Stimulated activated CD8-positive, alpha-beta memory T cell treated with anti-CD3 and anti-CD28 coated beads, Interleukin-7, amount 100 ng/mL, for 1 hour (primary cell): Measurements from ENCODE around the gene MICAL2.
A peak's percentile ranks its signal among the peaks of the same experiment; 100 is the strongest.

ENCODE experiments used
- DNase-seq, 2 donors: peaks; one replicate each; pipeline ENCODE4 v3.0.0-alpha.2; 2020; ENCODE audit warnings: low read depth in 2 of 2

The MICAL2 gene

DNA sequence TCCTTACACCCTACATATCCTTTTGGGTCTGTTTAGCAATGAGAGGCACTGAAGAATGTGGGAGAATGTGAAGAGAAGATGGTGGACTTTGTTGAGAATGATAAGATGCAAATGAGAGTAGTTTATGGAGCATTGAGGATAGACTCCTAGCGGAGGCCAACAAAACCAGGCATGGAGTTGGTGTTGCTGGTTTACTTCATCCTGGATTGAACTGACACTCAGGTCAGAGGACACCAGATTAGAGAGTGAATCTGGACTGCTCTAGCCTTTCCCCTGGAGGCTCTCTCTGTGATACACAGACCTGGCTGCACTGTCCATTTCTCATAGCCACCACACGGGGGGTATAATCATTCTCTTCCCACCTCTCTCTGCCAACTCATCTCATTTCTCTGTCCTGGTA lies 98.7 kb downstream of the MICAL2 start:
- no peak for DNase-seq

DNA sequence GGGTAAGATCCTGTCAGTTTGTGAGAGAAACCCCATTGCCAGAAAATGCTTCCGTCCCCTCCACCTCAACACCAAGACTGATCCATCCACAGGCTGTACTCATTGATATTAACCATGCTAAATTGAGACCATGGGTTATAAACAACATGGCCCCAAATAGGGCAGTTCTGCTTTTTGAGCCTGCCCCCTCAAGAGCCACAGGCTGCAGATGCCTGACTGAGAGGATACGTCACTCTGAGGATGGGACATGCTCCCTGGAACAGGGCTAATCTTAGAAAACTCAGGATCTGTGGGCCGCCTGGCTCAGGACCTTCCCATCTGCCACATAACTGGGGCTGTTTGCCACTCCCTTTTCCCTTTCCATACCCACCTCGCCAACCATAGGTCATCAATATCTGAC lies 99.8 kb downstream of the MICAL2 start:
- DNase-seq: no peak

DNA sequence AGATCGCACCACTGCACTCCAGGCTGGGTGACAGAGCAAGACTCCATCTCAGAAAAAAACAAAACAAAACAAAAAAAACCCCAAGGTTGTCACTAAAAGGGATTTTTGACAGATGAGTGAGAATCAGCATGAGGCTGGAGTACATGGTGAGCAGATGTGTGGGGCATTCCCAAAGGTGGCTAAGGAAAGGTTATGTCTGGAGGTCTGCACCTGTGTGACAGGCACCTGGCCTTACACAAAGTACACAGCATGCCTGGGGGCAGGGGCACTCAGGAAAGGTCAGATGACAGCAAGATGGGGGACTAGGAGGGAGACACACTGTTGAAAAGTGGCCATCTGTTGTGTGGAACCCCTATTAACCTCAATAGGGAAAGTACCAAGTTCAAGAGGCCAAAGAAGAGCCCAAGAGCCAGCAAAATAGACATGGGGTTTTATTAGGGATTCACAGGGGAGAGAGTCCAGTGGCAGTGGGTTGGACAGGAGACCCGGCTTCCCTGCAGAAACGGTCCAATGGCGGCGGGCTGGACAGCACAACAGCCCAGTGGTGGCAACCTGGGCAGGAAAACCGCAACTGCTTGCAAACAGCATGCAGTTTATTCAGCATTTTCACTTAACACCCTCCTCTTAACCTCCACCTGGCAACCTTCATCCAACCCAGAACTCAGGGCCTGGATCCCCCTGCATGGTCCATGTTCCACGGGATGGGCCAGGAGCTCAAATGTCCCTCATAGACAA lies 101.1 kb downstream of the MICAL2 start:
- DNase-seq: no peak

DNA sequence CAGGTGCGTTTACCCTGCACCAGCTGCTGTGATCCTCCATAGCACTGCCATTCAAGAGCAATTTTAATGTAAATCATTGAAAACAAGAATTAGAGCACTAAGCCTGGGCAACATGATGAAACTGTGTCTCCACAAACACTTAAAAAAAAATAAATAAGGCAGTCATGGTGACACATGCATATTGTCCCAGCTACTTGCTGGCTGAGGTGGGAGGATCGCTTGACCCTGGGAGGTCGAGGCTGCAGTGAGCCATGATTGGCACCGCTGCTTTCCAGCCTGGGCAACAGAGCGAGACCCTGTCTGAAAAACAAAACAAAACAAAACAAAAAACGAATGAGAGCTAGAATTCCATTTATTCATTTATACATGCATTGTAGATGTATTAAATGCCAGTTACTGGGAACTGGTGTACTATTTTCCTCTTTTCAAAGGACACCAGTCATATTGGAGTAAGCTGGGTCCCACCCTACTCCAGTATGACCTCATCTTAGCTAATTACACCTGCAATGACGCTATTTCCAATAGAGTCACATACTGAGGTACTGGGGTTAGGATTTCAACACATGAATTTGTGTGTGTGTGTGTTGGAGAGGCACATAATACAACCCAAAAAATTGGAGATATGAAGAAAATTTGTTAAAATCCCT lies 101.9 kb downstream of the MICAL2 start:
- no peak for DNase-seq

DNA sequence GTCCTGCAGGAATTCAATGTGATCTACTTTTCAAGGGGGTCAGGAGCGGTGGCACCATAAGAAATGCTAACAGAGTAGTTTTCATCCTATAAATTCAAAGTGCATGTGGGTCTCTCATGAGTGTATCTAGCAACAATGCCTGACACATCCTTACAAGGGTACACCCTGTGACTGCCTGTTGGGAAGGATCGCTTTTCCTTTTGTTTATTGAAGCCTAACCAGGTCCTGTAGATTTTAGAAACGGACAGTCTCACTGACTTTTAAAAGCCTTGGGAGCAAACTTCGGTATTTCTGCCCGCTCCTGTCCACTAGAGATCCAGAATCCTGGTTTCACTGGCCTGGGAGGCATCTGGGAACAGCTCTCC lies 102.4 kb downstream of the MICAL2 start:
- DNase-seq: no peak

DNA sequence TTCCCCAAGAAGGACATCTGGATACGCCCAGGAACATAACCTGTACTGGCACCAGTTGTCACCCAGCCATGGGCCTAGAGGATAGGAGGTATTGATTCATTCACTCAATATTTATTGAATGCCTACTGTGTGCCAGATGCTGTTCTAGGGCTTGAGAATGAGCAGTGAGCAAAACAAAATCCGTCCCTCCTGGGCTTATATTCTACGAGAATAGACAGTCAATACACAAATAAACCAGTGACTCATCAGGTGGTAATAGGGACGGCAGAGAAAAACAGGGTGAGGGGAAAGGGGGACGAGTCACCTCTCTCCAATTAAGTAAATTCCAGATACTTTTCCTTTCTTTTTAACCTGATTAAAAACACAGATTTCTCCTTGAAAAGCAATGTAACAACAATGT lies 103.5 kb downstream of the MICAL2 start:
- no peak for DNase-seq

DNA sequence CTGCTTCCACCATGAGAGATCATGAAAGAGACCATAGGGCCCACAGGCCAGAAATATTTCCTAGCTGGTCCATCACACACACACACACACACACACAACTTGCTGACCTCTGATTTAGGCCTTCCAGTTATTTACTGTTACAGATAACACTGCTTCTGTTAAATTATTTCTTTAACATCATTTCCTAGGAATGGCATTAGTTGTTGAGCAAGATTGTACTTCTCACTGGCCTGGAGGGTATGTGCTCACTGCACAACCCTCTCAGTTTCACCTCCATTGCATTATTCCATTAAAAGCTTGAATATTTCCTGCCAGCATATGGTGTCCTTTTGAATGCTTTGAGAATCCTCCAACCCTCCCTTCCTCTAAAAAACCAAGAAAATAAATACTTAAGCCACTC lies 104.4 kb downstream of the MICAL2 start:
- DNase-seq: no peak

DNA sequence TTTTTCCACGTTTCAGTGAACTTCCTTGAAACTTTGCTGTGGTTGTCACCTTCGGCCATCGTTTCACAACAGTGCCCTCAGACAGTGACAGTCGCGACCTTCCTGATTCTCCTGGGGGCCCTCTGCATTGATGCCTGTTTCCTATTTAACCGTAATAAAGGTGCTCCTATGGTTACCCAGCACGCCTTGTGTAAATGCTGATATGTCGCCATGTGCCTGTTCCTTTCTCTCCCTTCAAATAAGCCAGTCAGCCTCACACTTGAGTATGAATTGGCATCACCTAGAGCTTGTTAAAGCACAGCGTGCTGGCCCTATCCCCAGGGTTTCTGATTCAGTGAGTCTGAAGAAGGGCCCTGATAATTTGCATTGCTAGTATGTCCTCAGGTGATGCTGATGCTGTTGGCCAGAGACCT lies 104.8 kb downstream of the MICAL2 start:
- DNase-seq: no peak

DNA sequence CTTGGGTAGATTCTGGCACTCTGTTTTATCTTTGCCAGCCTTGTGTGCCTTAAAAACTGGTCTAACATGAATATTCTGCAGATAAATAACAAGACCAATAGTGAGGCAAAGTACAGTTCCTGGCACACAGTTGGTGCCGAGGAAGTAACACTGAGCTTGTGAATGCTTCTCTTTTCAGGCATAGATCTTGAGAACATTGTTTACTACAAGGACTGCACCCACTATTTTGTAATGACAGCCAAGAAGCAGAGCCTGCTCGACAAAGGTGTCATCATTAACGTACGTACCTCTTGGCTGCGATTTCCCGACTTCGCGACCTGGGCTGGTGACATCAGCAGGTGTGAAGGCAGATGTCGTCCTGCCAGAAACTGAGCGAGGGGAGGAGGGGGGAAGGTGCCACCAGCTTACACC lies 105.7 kb downstream of the MICAL2 start:
- no peak for DNase-seq

DNA sequence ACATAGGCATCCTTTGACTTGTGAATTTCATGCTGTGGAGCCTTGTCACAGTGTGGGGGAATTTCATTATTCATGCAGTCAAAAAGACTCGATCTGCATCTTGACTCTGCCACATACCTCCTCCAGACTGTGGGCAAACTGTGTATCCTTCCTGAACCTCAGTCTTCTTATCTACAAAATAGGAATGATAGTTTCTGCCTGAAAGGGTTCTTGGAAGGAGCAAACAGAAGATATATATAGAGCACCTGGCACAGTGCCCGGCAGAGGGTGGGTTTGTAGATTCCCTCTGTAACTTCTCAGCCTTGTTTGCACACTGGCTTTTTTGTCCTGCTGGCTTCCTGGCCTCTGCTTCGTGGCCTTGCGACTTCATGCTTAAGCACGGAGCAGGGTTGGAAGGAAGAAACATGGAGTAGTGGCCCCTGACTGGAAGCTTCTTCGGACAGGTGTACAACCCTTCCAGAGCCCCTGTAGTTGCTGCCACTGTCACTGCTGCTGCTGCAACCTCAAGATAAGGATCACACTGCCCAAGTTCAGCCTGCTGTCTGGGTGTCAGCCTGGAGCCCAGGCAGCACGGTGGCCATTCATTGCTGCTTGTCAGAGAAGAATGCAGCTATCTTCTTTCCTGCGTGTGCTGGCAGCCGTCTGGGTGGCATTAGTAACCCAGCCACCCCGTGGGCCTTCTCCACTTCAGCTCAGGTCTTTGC lies 106.4 kb downstream of the MICAL2 start:
- DNase-seq: no peak

DNA sequence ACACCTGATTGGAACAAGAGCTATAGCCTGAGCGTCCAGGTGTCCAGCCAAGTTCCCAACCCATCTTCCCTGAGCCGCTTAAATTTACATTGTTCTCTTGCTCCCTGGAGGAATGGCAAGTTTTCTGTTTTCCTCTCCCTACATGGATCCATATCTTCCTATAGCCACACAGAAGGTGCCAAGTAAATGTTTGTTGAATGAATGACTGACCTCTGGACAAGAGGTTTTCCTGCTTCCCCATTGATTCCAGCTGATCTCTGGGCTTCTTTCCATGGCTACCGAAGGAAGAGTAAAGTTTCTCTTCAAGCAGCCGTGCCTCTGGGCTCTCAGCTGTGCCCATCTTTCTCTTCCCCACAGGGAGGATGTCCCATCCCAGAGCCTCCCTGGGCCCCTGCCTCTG lies 107.5 kb downstream of the MICAL2 start:
- no peak for DNase-seq

DNA sequence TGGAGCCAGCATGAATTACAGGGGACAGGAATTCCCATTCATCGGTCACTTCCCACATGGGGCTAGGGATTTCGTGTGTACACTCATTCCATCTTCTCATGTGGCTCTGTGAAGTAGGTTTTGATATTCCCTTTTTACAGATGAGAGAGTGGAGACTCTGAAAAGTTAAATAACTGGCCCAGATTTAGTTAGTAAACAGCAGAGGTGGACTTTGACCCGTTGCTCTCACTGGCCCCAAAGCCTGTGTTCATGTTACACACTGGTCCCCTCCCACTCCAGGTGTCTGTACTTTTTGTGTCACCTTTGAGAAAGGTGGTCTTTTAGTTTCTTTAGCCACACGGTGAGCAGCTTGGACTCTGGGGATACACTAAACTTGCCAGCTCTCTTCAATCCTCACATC lies 108.5 kb downstream of the MICAL2 start:
- DNase-seq: no peak

DNA sequence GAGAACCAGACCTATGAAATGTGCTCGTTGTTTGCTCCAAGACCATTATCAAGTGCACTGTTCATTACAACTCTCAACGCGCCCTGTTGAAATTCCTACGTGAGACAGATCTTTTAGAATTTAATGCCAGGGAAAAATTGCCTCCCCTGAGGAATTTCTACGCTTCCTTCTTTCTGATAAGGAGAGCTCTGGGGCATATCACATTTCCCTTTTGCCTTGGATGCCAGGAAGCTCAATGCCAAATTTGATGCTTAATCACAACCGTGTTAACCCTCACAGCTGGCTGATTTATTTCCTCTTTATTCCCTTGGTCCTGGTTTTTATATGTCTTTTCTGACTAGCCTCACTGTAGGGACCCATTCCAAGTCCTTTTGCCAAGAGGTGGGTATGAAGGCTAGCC lies 109.4 kb downstream of the MICAL2 start:
- DNase-seq: no peak

DNA sequence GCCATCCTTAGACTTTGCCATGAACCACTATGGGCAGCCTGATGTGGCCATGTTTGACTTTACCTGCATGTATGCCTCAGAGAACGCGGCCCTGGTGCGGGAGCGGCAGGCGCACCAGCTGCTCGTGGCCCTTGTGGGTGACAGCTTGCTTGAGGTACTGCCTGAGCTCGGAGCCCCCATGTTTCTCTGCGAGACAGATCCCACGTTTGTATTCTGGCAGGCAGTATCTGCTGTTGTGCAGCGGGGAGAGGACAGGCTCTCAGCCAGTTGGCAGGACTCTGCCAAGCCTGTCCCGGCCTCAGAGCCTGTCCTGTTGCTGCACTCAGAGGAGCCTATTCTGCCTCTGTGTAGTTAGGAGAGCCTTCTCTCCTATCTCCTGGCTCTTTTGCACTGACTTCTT lies 109.9 kb downstream of the MICAL2 start:
- DNase-seq: no peak

DNA sequence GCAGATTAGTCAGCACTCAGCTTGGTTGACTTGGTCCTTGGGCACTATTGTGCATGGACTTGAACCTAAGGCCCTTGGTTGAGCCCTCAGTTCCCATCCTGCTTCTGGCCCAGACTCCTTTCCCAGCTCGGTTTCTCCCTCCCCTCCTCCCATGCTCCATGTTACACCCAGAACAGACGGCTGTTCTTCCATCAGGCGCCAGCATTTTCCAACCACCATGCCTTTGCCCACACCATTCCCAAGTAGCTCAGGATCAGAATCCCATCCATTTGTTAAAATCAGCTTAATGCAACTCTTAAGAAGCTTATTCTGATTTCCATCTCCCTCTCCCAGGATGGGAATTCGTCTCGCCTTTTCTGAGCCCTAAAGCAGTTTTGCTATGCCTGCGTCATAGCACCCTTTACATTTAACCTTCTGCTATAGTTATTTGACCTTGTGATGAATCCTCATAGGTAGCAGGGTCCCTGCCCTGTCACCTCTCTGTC lies 110.7 kb downstream of the MICAL2 start:
- no peak for DNase-seq

DNA sequence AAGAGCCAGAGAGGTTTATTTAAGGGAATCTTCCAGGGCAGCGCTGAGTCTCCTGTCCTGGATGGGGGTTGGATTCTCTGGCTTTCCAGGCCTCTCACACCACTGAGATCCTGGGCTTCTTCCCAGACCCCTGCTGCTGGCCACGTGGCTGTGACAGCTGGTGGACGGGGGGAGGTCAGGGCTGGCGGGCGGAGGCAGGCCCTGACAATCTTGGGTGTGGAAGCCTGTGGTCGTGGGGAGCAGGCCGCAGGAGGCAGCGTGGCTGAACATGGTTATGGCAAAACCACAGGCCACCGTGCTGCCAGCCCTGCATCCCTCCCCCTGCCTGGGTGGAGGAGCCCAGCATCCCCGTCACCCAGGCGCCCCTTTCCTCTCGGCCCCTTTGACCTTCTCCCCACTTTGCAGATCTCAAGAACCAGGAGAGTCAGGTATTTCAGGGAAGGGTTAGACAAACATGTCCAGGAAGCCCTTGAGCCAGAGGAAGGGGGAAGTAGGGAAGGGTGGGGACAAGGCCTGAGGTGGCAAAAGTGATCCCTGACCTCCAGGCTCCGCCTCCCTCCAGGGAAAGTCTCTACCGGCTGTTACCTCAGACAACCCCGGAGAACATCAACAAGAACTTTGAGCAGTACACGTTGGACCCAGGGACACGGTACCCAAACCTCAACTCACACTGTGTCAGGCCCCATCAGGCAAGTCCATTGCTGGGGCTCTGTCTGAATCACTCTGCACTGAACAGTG lies 111.8 kb downstream of the MICAL2 start:
- no peak for DNase-seq

DNA sequence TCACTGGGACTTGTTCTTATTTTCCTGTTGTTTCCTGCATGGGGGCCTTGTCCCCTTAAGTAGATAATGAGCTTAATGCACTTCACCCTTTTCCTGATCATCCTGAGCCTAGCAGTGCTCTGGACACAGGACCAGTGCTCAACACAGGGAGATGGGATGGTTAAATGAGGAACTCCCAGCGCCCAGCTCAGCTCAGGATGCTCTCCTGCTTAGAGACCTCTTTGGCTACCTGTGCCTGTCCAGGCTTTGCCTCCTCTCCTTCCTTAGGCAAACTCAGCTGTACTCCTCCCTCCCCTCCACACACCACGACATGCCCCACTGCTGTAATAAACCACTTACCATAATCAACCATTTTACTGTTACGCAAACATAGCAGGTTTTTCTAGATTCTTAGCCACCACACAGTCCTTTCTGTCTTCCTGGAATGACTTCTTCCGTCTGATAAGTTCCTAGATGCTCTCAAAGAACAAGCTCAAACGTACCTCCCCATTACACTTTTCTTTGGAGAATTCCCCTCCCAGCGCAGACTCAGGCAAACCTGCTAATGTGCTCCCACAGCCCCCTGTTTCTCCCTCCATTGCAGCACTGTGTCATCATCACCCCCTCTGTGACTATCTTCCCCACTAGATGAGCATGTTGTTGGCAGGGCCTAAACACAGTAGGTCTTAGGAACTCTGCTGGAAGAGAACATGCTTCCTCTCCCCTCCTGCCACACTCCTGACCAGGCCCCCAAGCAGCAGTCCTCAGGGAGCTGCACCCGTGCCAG lies 113.6 kb downstream of the MICAL2 start:
- DNase-seq: no peak

DNA sequence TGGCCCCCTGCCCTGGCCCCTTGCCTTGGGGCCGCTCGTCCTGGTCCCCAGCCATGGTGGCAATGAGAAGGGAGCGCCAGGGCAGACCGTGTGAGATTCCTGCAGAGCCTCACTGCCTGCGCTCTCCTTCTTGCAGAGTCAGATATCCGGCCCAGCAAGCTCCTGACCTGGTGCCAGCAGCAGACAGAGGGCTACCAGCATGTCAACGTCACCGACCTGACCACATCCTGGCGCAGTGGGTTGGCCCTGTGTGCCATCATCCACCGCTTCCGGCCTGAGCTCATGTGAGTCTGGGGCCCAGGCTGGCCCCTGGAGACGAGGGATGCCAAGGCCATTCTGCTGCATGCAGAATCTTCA lies 114.1 kb downstream of the MICAL2 start:
- peak; percentile 68 to 81 for DNase-seq

DNA sequence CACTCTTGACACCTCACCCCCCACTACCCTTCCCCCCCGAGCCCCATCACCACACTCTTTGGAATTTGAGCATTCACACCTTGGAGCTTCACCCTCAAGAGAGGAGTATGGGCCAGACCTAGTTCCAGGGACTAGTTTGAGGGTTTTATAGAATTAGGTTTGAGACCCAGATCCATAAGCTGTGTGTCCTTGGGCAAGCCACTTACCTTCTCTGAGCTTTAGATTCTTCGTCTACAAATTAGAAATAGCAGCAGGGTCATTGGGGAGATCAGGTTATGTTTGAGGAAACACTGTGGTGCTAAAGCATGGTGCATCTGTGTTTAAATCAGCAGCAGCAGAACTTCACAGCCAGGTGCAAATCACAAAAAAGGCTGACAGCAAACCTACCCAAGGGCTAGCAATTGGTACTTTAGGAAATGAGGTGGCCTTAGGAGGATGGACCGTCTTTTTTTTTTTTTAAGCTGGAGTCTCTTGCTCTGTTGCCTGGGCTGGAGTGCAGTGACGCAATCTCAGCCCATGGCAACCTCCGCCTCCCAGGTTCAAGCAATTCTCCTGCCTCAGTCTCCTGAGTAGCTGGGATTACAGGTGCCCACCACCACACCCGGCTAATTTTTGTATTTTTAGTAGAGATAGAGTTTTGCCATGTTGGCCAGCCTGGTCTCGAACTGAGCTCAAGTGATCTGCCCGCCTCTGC lies 114.8 kb downstream of the MICAL2 start:
- no peak for DNase-seq

DNA sequence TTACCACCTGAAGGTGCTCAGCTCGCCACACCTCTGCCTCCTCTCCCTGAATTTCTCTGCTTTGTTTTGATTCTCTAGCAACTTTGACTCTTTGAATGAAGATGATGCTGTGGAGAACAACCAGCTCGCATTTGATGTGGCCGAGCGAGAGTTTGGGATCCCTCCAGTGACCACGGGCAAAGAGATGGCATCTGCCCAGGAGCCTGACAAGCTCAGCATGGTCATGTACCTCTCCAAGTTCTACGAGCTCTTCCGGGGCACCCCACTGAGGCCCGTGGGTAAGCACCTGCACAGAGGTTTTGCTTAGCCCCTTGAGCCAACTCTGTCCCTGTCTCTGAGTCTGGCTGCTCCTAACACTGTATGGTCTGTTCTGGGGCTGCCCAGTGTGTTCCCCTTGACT lies 115.7 kb downstream of the MICAL2 start:
- no peak for DNase-seq
